Epithelial cell of proximal tubule (primary cell): ENCODE data around the gene CYB561D1. TPM values are rescaled to one million over a fixed set of nuclear protein-coding genes. Genes with fewer than 3 reads are reported as not detected.

Source experiments
- DNase-seq: peaks from one replicate; pipeline ENCODE4 v3.0.0-alpha.2; 2011; ENCODE audit warnings: low read depth
- H3K4me3 ChIP-seq: 2 replicates; pipeline ENCODE4 v1.5.1; 2011; ENCODE audit warnings: low read depth, mild to moderate bottlenecking, low read length
- total RNA-seq: library from RNA; depleted of rRNA; stranded (reverse); fragments of >200 nt; gene quantifications from 2 replicates; pipeline ENCODE4 v1.2.3, GENCODE V29; 2015
- TF ChIP-seq, protein P1 (sequence below): conservative IDR thresholded peaks from 2 replicates; pipeline ENCODE4 v1.5.1; 2012; ENCODE audit warnings: low read depth, mild to moderate bottlenecking, low read length

The CYB561D1 gene
- total RNA-seq, 1 donor from 2014 or later: 3.6 TPM

DNA sequence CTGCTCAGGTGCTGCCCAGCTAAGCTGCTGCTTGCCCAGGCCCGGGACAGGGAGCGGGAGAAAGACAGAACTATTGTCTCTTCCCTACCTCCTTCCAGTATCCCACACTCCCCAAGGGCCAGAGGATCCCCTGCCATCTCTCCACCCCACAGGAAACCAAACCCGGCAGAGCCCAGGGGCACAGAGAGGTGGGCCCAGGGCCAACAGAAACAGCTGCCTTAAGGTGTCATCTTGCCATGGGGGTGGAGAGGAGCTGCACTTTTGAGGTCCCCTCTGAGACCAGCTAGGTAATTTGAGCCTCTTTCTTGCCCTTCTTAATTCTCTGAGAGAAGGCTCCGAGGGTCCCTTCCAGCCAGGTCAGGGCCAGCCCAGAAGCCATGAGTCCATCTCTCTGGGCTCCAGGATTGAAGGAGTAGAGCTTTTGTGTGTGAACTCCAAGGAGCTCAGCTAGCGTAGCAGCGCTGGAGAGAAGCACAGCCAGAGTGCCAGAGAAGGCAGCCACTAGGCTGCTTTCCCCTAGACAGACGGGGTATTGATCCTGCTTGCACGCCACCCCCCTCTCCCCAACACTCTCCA is 36.1 kb downstream of the CYB561D1 start:
- TF ChIP-seq, protein P1, sequence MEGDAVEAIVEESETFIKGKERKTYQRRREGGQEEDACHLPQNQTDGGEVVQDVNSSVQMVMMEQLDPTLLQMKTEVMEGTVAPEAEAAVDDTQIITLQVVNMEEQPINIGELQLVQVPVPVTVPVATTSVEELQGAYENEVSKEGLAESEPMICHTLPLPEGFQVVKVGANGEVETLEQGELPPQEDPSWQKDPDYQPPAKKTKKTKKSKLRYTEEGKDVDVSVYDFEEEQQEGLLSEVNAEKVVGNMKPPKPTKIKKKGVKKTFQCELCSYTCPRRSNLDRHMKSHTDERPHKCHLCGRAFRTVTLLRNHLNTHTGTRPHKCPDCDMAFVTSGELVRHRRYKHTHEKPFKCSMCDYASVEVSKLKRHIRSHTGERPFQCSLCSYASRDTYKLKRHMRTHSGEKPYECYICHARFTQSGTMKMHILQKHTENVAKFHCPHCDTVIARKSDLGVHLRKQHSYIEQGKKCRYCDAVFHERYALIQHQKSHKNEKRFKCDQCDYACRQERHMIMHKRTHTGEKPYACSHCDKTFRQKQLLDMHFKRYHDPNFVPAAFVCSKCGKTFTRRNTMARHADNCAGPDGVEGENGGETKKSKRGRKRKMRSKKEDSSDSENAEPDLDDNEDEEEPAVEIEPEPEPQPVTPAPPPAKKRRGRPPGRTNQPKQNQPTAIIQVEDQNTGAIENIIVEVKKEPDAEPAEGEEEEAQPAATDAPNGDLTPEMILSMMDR: no peak
- no peak overlapping the region for H3K4me3 ChIP-seq
- DNase-seq: no peak

DNA sequence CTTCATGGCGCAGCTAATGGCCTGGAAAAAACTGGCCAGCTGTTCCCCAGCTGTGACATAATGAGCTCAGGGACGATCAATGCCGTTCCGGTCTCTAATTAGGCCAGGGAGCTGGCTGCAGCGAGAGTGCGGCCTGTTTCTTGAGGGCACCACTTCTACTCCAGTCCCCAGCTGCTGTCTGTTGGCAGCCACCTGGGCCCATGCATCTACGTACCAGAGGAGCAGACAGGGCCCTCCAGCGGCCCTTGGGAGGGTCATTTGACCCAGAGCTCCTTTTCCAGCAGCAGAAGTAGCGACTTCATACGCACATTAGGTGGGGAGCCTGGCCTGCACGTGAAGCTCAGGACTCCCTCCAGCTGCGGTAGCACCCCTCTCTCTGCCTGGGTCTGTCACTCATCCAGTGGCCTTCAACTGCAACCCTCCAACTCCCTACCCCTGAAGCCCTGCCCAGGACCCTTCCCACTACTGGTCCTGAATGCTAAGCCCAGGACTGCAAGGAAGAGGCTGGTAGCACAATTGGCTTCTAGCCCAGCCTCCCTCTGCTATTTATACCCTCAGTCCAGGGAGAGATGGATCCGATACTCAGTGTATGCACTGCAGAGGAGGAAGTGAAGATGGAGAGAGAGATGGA is 36.7 kb downstream of the CYB561D1 start:
- no peak overlapping the region for H3K4me3 ChIP-seq
- DNase-seq: no peak
- TF ChIP-seq, protein P1: no peak

GRCh38 chr1:109531380-109531779 is 37.5 kb downstream of the CYB561D1 start:
- no peak overlapping the region for H3K4me3 ChIP-seq
- no peak for DNase-seq
- TF ChIP-seq, protein P1: no peak

DNA sequence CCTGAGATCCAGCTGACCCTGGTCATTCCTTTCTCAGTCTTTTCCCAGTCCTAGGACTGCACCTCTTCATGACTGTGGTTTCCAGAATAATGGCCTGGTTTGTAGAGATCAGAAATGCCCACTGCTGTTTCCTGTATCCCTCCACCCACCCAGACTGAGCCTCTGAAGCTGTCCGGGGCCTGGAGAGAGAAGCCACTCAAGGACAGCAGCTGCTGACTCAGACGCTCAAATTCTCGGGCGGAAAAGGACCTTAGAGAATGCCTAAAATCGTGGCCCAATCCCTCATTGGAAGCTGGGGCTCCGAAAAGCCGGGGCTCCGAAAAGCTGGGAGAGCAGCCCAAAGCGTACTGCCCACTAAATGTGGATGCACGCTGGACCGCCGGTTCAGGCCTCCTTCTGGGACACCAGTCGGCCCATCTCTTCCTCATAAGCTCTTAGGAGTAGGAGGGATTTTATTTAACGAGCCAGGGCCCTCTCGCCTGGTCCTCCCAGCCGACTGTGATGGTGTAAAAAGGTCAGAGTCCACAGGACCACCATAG is 38.0 kb downstream of the CYB561D1 start:
- peak overlapping the region; percentile 26 for H3K4me3 ChIP-seq
- DNase-seq: no peak
- TF ChIP-seq, protein P1: no peak

DNA sequence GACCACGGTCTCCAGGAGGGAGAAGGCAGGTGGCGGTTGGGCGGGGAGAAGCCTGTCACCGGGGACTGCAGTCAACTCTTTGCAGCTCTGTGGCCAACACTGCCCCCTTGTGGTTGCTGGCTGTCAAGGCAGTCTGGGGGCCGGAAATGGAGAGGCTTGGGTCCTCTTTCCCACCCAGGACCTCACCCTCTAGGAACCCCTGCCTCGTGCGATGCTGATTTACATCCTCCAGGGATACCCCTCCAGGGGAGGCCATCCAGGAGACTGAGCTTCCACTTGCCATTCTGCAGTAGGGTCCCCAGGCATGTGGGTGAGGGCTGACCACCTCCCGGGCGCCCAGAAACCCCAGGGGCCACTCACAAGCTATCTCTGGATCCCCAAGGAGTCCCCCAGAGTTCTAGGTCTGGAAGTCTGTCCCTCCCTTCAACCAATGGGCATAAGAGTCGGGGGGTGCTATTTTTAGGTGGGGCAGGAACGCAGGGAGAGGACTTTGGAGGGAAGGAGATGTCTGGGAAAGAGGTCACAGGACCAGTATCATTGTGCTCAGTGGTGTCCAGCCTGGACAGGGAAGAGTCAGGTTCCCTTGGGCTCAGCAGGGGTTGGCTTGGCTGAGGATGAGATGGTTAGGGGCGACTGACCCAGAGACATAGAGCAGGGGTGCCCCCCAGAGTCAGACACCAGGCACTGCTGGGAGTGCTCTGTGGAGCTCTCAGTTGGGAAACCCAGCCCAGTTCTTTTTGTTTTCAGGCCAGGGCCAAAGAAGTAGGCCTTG is 38.7 kb downstream of the CYB561D1 start:
- DNase-seq: no peak
- TF ChIP-seq, protein P1: peak; percentile 94
- peak overlapping the region; percentile 26 for H3K4me3 ChIP-seq

DNA sequence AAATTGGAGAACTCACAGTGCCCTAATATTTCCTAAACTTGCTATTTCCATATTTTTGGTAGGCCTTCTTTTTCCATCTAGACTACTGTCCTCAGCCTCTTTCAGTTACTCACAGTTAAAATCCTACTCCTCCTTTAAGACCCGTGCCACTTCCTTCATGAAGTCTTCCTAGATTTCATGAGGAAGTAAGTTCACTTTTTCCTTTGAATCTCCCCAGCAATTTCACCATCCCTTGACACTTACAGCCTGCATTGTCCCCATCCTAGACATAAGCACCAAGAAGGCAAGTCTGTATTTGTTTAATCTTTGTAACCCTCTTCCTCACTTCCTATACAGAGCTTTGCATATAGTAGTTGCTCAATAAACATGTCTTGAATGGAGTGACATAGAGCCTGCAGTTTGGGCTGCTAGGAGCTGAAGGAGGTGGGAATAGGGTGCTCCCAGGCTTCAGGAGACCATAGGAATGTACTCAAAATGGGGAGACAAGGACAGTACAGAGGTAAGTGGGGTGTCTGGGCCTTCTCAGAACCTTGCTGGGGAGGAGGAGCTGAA is 40.5 kb downstream of the CYB561D1 start:
- H3K4me3 ChIP-seq: no peak overlapping the region
- TF ChIP-seq, protein P1: no peak
- no peak for DNase-seq
